Measurements from ENCODE around the gene GPSM1. TPM values are rescaled to one million over a fixed set of nuclear protein-coding genes. Genes with fewer than 3 reads are reported as not detected.

Gene GPSM1
- total and polyA plus RNA-seq, 3 donors from 2014 or later = 33.5 to 101 (median 84.4) TPM

- 85 to 89% methylated on average over 6 to 9 of the region's 9 CpGs for WGBS, 2 donors
- H3K9me3 ChIP-seq = no peaks in the 10 kb centered on the region
- intact Hi-C loops (cut with DNase I; ENCODE audit: low total_unique reads) = no loop called here
These were observed 39.5 kb downstream of the GPSM1 start for GRCh38 chr9:136366826-136367225.

GRCh38 chr9:136367296-136368145, 40.2 kb downstream of the GPSM1 start:
- H3K9me3 ChIP-seq = no peaks in the 10 kb centered on the region

More at GRCh38 chr9:136366826-136367225, 39.5 kb downstream of the GPSM1 start:
- Histone ChIP-seq H3K27ac (no peak overlapping the region), H3K4me3 (no peak overlapping the region), H3K27me3 (no peaks in the 10 kb centered on the region), H3K36me3 (ENCODE audit: low read depth, missing control alignments) (no peaks in the 10 kb centered on the region), H3K4me1 (peaks cover 7% of the 10 kb centered on the region)
- TF ChIP-seq POLR2A (IDR thresholded peaks at IDR 0.05) = no peak
- TF ChIP-seq CTCF (IDR thresholded peaks at IDR 0.05) = no peak
- no peak for DNase-seq

GRCh38 chr9:136368190-136368589, 40.9 kb downstream of the GPSM1 start:
- no peaks in the 10 kb centered on the region for H3K27me3 ChIP-seq
- H3K36me3 ChIP-seq (ENCODE audit: low read depth, missing control alignments) = no peaks in the 10 kb centered on the region
- intact Hi-C loops (cut with DNase I; ENCODE audit: low total_unique reads) = no loop called here
- peaks cover 15% of the 10 kb centered on the region for H3K4me1 ChIP-seq
- no peaks in the 10 kb centered on the region for H3K9me3 ChIP-seq
- H3K27ac ChIP-seq = no peak overlapping the region
- no peak for DNase-seq
- H3K4me3 ChIP-seq = no peak overlapping the region
- 82 to 93% methylated on average over 7 to 18 of the region's 18 CpGs for WGBS, 2 donors
- no peak for TF ChIP-seq POLR2A (IDR thresholded peaks at IDR 0.05)
- TF ChIP-seq CTCF (IDR thresholded peaks at IDR 0.05) = no peak

More at GRCh38 chr9:136367296-136368145, 40.2 kb downstream of the GPSM1 start:
- Histone ChIP-seq H3K4me3 (no peak overlapping the region), H3K36me3 (ENCODE audit: low read depth, missing control alignments) (no peaks in the 10 kb centered on the region), H3K27ac (no peak overlapping the region), H3K4me1 (peaks cover 11% of the 10 kb centered on the region), H3K27me3 (no peaks in the 10 kb centered on the region)
- intact Hi-C loops (cut with DNase I; ENCODE audit: low total_unique reads) = no loop called here
- WGBS, 2 donors = 63 to 82% methylated on average over 19 to 45 of the region's 45 CpGs
- DNase-seq = no peak
- TF ChIP-seq CTCF (IDR thresholded peaks at IDR 0.05) = no peak
- TF ChIP-seq POLR2A (IDR thresholded peaks at IDR 0.05) = no peak

- TF ChIP-seq POLR2A (IDR thresholded peaks at IDR 0.05) = no peak
- TF ChIP-seq CTCF (IDR thresholded peaks at IDR 0.05) = no peak
- 92% methylated on average over 19 of the region's 19 CpGs; no CpG with 5 or more reads in 1 of the 2 donors for WGBS, 2 donors
These were observed 42.7 kb downstream of the GPSM1 start for GRCh38 chr9:136370037-136370436.

More at GRCh38 chr9:136370037-136370436, 42.7 kb downstream of the GPSM1 start:
- Histone ChIP-seq H3K27me3 (no peaks in the 10 kb centered on the region), H3K4me1 (peaks cover 12% of the 10 kb centered on the region), H3K9me3 (no peaks in the 10 kb centered on the region), H3K36me3 (ENCODE audit: low read depth, missing control alignments) (no peaks in the 10 kb centered on the region), H3K27ac (no peak overlapping the region), H3K4me3 (no peak overlapping the region)
- intact Hi-C loops (cut with DNase I; ENCODE audit: low total_unique reads) = no loop called here
- no peak for DNase-seq
